ENCODE data around the gene CTSD.

CTSD gene

GRCh38 chr11:1719781-1720180 is 43.9 kb downstream of the CTSD start:
- FAIRE-seq: no peak

GRCh38 chr11:1718326-1718725 is 45.4 kb downstream of the CTSD start:
- FAIRE-seq: no peak

- FAIRE-seq: no peak
Observed at GRCh38 chr11:1717745-1718144, 46.0 kb downstream of the CTSD start.

GRCh38 chr11:1714908-1715885 is 48.5 kb downstream of the CTSD start:
- no peak for FAIRE-seq

- no peak for FAIRE-seq
Observed at GRCh38 chr11:1708716-1709115, 55.0 kb downstream of the CTSD start.

- no peak for FAIRE-seq
Observed at GRCh38 chr11:1707751-1708150, 56.0 kb downstream of the CTSD start.

- FAIRE-seq: no peak
Observed at GRCh38 chr11:1706634-1707400, 56.9 kb downstream of the CTSD start.

- FAIRE-seq: no peak
Observed at GRCh38 chr11:1705126-1706052, 58.3 kb downstream of the CTSD start.

- no peak for FAIRE-seq
Observed at GRCh38 chr11:1703146-1703545, 60.6 kb downstream of the CTSD start.

All from G401.6 (cell line).